ENCODE data around the gene BICRA. TPM values are rescaled to one million over a fixed set of nuclear protein-coding genes. Genes with fewer than 3 reads are reported as not detected.
"Not testable (repeated sequence)": the region's sequence is repeated elsewhere in the genome, so short reads cannot be mapped to it uniquely, and the experiment has no call there.

Gene BICRA
- total and polyA plus RNA-seq, 4 donors, result 2.7 to 24.4 (median 11.9) TPM

DNA sequence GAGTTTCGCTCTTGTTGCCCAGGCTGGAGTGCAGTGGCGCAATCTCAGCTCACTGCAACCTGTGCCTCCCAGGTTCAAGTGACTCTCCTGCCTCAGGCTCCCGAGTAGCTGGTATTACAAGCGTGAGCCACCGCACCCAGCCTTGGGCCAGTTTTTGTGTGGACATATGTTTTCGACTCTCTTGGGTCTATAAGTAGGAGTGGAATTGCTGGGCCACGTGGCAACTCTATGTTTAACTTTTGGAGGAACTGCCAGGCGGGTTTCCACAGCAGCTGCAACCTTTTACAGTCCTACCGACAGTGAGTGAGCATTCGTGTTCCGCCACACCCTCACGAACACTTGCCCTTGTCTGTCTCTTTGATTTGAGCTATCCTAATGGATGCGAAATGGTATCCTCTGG is 44.9 kb downstream of the BICRA start:
- DNase-seq (ENCODE audit: low read depth in 4 of 6, low spot score in 6 of 6), result no peak
- H3K4me3 ChIP-seq (ENCODE audit: low read depth, low read length), result no peak overlapping the region
- H3K36me3 ChIP-seq (ENCODE audit: control insufficient read depth, insufficient read depth, low read length), result peaks cover 24% of the 10 kb centered on the region
- H3K4me1 ChIP-seq (ENCODE audit: control insufficient read depth, insufficient read depth, low read length), result peaks cover 11% of the 10 kb centered on the region
- WGBS (ENCODE audit: insufficient coverage), result 99% methylated on average over 9 of the region's 13 CpGs
- no peaks in the 10 kb centered on the region for H3K27me3 ChIP-seq (ENCODE audit: control insufficient read depth, insufficient read depth, low read length)
- H3K27ac ChIP-seq (ENCODE audit: low read depth, low read length), result no peak overlapping the region
- H3K9me3 ChIP-seq (ENCODE audit: control insufficient read depth, insufficient read depth, low read length), result peaks cover 1% of the 10 kb centered on the region

DNA sequence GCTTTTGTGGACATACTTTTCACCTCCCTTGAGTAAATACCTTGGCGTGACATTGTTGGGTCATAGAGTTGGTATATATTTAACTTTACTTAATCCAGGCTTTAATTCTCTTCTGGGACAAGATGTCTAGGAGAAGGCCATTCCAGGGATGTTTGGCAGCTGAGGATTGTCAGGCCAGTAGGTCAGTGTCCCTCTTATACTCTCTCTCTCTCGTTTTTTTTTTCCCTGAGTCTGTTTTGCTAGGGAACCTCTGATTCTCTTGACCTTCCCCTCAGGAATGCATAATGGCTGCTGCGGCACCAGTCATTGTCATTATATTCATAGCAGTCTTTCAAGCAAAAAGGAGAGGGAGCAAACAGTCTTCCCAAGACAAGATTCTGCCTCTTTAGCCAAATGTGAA is 48.8 kb downstream of the BICRA start:
- H3K4me1 ChIP-seq (ENCODE audit: control insufficient read depth, insufficient read depth, low read length), result peaks cover 12% of the 10 kb centered on the region
- H3K27ac ChIP-seq (ENCODE audit: low read depth, low read length), result no peak overlapping the region
- DNase-seq (ENCODE audit: low read depth in 4 of 6, low spot score in 6 of 6), result no peak
- no peak overlapping the region for H3K4me3 ChIP-seq (ENCODE audit: low read depth, low read length)
- 60% methylated on average over 1 of the region's 3 CpGs for WGBS (ENCODE audit: insufficient coverage)
- no peaks in the 10 kb centered on the region for H3K27me3 ChIP-seq (ENCODE audit: control insufficient read depth, insufficient read depth, low read length)
- no peaks in the 10 kb centered on the region for H3K9me3 ChIP-seq (ENCODE audit: control insufficient read depth, insufficient read depth, low read length)
- H3K36me3 ChIP-seq (ENCODE audit: control insufficient read depth, insufficient read depth, low read length), result peaks cover 13% of the 10 kb centered on the region

DNA sequence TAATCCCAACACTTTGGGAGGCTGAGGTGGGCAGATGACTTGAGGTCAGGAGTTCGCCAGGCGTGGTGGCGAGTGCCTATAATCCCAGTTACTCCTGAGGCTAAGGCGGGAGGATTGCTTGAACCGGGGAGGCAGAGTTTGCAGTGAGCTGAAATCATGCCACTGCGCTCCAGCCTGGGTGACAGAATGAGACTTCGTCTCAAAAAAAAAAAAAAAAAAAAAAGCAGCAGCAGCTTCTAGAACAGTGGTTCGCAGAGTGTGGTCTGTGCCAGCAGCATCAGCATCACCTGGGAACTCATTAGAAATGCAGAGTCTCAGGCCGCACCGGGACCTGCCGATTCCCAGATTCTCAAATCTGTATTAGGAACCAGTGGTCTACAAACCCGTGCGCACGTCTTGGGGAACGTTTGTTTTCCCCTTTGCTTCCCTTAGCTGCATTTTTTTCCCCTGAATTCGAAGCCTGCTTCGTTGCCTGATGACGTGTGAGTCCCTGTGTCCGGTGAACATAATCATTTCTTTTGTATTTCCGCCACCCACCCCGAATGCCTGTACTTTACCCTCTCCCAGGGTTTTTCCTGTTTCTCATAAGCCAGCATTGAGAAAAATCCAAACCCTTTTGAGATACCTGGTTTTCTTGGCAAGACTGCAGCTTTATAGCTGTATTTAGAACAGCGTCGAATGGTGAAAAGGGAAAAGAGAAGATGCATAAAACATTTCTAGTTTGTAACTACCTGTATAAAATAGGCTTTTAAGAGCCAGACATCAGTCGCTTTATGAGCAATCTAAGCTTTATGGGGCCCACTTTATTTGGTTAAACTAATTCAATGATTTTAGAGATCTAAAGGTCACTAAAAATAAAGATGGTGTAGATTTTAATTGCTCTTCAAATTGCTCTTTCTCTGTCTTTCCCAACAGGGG is 49.8 kb downstream of the BICRA start:
- peak in 2 of 6 donors; percentile 48 to 64 for DNase-seq (ENCODE audit: low read depth in 4 of 6, low spot score in 6 of 6)

DNA sequence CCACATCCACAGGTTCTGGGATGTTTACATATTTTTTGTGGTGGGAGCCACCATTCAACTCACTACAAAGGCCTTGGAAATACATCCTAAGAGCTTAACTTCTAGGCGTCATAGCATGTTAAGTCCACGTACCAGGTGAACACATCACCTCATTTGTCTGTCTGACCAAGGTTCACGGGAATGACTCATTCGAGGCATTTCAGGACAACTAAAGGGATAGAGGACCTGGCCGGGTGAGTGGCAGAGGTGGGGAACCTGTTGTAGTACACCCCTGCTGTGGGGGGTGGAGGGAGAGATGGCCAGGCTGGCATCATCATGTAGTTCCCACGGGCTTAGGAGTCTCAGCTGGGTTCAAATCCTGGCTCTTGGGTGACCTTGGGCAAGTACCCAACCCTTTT is 51.5 kb downstream of the BICRA start:
- H3K27me3 ChIP-seq (ENCODE audit: control insufficient read depth, insufficient read depth, low read length), result no peaks in the 10 kb centered on the region
- H3K9me3 ChIP-seq (ENCODE audit: control insufficient read depth, insufficient read depth, low read length), result no peaks in the 10 kb centered on the region
- no peak overlapping the region for H3K27ac ChIP-seq (ENCODE audit: low read depth, low read length)
- peaks cover 12% of the 10 kb centered on the region for H3K36me3 ChIP-seq (ENCODE audit: control insufficient read depth, insufficient read depth, low read length)
- WGBS (ENCODE audit: insufficient coverage), result 88% methylated on average over 6 of the region's 6 CpGs
- H3K4me1 ChIP-seq (ENCODE audit: control insufficient read depth, insufficient read depth, low read length), result peaks cover 21% of the 10 kb centered on the region
- no peak overlapping the region for H3K4me3 ChIP-seq (ENCODE audit: low read depth, low read length)
- no peak for DNase-seq (ENCODE audit: low read depth in 4 of 6, low spot score in 6 of 6)

More for the DNA sequence above, 49.8 kb downstream of the BICRA start:
- 56% methylated on average over 19 of the region's 24 CpGs for WGBS (ENCODE audit: insufficient coverage)
- Histone ChIP-seq H3K36me3 (ENCODE audit: control insufficient read depth, insufficient read depth, low read length) (peaks cover 11% of the 10 kb centered on the region), H3K27ac (ENCODE audit: low read depth, low read length) (no peak overlapping the region), H3K4me3 (ENCODE audit: low read depth, low read length) (no peak overlapping the region), H3K27me3 (ENCODE audit: control insufficient read depth, insufficient read depth, low read length) (no peaks in the 10 kb centered on the region), H3K9me3 (ENCODE audit: control insufficient read depth, insufficient read depth, low read length) (no peaks in the 10 kb centered on the region), H3K4me1 (ENCODE audit: control insufficient read depth, insufficient read depth, low read length) (peaks cover 12% of the 10 kb centered on the region)

DNA sequence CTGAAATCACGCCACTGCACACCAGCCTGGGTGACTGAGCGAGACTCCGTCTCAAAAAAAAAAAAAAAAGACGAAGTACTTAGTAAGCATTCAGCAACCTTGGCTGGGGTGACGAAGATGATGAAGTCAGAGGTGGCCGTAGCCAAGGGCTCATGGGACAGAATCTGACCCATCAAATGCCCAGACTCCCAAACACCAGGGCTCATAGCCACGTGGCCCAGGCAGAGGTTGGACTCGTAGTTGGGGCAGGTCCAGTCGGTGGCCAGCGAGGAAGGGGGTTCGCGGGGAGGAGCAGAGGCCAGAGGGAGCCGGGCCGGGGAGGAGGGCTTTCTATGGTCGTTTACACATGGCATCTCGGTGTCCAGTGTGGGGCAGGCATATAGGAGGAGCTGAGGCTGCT is 52.2 kb downstream of the BICRA start:
- Histone ChIP-seq H3K9me3 (ENCODE audit: control insufficient read depth, insufficient read depth, low read length) (no peaks in the 10 kb centered on the region), H3K27me3 (ENCODE audit: control insufficient read depth, insufficient read depth, low read length) (no peaks in the 10 kb centered on the region), H3K4me3 (ENCODE audit: low read depth, low read length) (no peak overlapping the region), H3K4me1 (ENCODE audit: control insufficient read depth, insufficient read depth, low read length) (peaks cover 21% of the 10 kb centered on the region), H3K27ac (ENCODE audit: low read depth, low read length) (no peak overlapping the region), H3K36me3 (ENCODE audit: control insufficient read depth, insufficient read depth, low read length) (peaks cover 16% of the 10 kb centered on the region)
- WGBS (ENCODE audit: insufficient coverage), result 89% methylated on average over 13 of the region's 16 CpGs
- no peak for DNase-seq (ENCODE audit: low read depth in 4 of 6, low spot score in 6 of 6)

DNA sequence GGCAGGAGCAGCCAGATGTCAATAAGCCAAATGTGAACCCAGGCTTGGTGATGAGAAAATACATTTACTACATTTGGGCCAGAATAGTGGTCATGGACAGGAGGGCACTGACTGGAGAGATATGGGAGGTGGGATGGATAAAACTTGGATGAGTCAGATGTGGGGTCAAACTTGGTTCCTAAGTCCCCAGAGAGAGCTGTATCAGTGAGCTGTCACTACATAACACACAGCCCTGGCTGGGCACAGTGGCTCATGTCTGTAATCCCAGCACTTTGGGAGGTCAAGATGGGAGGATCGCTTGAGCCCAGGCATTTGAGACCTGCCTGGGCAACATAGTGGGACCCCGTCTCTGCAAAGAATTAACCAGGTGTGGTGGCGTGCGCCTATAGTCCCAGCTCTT is 52.7 kb downstream of the BICRA start:
- no peak overlapping the region for H3K27ac ChIP-seq (ENCODE audit: low read depth, low read length)
- no peaks in the 10 kb centered on the region for H3K9me3 ChIP-seq (ENCODE audit: control insufficient read depth, insufficient read depth, low read length)
- peaks cover 16% of the 10 kb centered on the region for H3K36me3 ChIP-seq (ENCODE audit: control insufficient read depth, insufficient read depth, low read length)
- no peak for DNase-seq (ENCODE audit: low read depth in 4 of 6, low spot score in 6 of 6)
- WGBS (ENCODE audit: insufficient coverage), result 95% methylated on average over 3 of the region's 4 CpGs
- peaks cover 21% of the 10 kb centered on the region for H3K4me1 ChIP-seq (ENCODE audit: control insufficient read depth, insufficient read depth, low read length)
- H3K27me3 ChIP-seq (ENCODE audit: control insufficient read depth, insufficient read depth, low read length), result no peaks in the 10 kb centered on the region
- H3K4me3 ChIP-seq (ENCODE audit: low read depth, low read length), result no peak overlapping the region

DNA sequence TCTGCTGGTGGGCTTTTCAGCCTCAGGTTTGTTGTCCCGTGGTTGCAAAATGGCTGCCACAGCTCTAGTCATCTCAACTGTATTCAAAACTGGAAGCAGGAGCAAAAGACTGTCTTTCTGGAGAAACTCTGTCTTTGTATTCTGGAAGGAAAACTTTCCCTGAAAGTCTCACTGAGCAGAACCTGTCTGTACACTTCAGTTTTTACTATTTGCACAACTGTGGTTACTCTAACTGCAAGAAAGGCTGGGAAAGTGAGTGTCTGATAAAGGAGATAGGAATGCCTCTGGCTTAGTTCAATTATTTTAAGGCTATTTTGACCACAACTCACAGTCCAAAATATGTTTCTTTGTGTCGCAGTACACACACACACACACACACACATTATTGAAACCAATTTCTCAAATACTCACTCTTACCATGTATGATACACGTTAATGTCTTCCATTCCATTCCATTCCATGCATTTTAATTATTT is 54.5 kb downstream of the BICRA start:
- no peak overlapping the region for H3K4me3 ChIP-seq (ENCODE audit: low read depth, low read length)
- 80% methylated on average over 2 of the region's 3 CpGs for WGBS (ENCODE audit: insufficient coverage)
- H3K4me1 ChIP-seq (ENCODE audit: control insufficient read depth, insufficient read depth, low read length), result peaks cover 17% of the 10 kb centered on the region
- H3K36me3 ChIP-seq (ENCODE audit: control insufficient read depth, insufficient read depth, low read length), result peaks cover 25% of the 10 kb centered on the region
- no peaks in the 10 kb centered on the region for H3K9me3 ChIP-seq (ENCODE audit: control insufficient read depth, insufficient read depth, low read length)
- no peaks in the 10 kb centered on the region for H3K27me3 ChIP-seq (ENCODE audit: control insufficient read depth, insufficient read depth, low read length)
- H3K27ac ChIP-seq (ENCODE audit: low read depth, low read length), result no peak overlapping the region
- DNase-seq (ENCODE audit: low read depth in 4 of 6, low spot score in 6 of 6), result no peak

DNA sequence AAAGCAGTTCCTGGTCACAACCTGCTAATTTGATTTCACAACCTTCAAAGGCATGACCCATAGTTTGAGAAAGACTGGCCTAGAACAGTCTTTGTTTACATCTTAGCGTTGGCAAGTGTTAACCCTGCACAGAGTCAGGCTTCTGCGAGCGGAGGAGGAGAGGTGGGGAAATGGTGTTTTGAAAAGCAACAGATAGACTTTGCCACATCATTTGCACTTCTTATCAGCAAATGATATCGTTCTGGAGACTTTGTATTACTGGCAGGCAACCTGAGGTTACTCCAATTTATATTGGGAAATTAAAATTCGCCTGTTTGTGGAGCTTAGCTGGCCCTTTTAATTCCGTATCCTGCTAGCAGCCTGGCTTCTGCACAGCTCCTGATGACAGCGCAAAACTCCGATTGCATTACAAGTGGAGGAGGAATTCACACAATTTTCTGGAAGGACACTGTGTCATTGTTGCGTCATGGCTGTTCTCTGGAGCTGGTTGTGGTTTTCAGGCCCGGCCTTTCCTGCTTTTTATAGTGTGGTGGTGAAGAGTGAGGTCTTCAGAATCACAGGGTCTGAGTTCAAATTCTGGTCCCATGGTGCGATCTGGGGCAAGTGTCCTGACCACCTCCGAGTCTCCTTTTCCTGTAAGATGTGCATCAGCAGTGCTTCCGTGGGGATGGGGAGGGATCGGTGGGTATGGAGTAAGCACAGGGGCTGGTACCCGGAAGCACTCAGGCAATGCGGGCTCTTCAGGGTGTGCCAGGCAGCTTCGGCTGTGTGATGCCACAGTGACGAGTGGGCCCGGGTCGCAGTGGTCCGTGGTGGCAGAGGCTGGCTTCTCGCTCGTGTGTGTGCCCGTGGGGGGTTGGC is 55.2 kb downstream of the BICRA start:
- H3K9me3 ChIP-seq (ENCODE audit: control insufficient read depth, insufficient read depth, low read length), result no peaks in the 10 kb centered on the region
- peak in 2 of 6 donors; percentile 35 to 44 for DNase-seq (ENCODE audit: low read depth in 4 of 6, low spot score in 6 of 6)
- 79% methylated on average over 20 of the region's 24 CpGs for WGBS (ENCODE audit: insufficient coverage)
- no peaks in the 10 kb centered on the region for H3K27me3 ChIP-seq (ENCODE audit: control insufficient read depth, insufficient read depth, low read length)
- peaks cover 15% of the 10 kb centered on the region for H3K4me1 ChIP-seq (ENCODE audit: control insufficient read depth, insufficient read depth, low read length)
- H3K4me3 ChIP-seq (ENCODE audit: low read depth, low read length), result no peak overlapping the region
- peaks cover 26% of the 10 kb centered on the region for H3K36me3 ChIP-seq (ENCODE audit: control insufficient read depth, insufficient read depth, low read length)
- no peak overlapping the region for H3K27ac ChIP-seq (ENCODE audit: low read depth, low read length)

DNA sequence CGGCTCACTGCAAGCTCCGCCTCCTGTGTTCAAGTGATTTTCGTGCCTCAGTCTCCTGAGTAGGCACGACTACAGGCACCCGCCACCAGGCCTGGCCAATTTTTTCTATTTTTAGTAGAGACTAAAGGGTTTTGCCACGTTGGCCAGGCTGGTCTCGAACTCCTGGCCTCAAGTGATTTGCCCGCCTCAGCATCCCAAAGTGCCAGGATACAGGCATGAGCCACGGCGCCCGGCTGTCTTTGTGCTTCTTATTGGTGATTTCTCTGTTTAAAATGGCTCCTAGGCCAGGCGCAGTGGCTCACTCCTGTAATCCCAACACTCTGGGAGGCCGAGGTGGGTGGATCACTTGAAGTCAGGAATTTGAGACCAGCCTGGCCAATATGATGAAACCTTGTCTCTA is 59.6 kb downstream of the BICRA start:
- not testable (repeated sequence) for H3K27me3 ChIP-seq (ENCODE audit: control insufficient read depth, insufficient read depth, low read length); DNase-seq (ENCODE audit: low read depth in 4 of 6, low spot score in 6 of 6); H3K27ac ChIP-seq (ENCODE audit: low read depth, low read length); H3K4me1 ChIP-seq (ENCODE audit: control insufficient read depth, insufficient read depth, low read length); H3K9me3 ChIP-seq (ENCODE audit: control insufficient read depth, insufficient read depth, low read length); H3K4me3 ChIP-seq (ENCODE audit: low read depth, low read length)
- 88% methylated on average over 13 of the region's 13 CpGs for WGBS (ENCODE audit: insufficient coverage)
- peaks cover 53% of the 10 kb centered on the region for H3K36me3 ChIP-seq (ENCODE audit: control insufficient read depth, insufficient read depth, low read length)
